ENCODE data around the gene IGLON5. TPM values are rescaled to one million over a fixed set of nuclear protein-coding genes. Genes with fewer than 3 reads are reported as not detected.

The IGLON5 gene
- total and polyA plus RNA-seq, 12 donors, result 0.13 to 3.4 (median 1.2) TPM; not detected in 2

- Histone ChIP-seq H3K36me3 (replicated peaks in 1 of 2) (no peaks in the 10 kb centered on the region), H3K4me3 (no peak overlapping the region), H3K9me3 (replicated peaks in 1 of 3) (no peaks in the 10 kb centered on the region), H3K27me3 (peaks cover under 1% of the 10 kb centered on the region), H3K4me1 (replicated peaks in 1 of 2) (peaks cover 0 to 4% of the 10 kb centered on the region in 2 donors), H3K27ac (no peak overlapping the region)
- TF ChIP-seq CTCF (IDR thresholded peaks at IDR 0.05) (no peak), POLR2A (IDR thresholded peaks at IDR 0.05) (no peak)
- WGBS, 4 donors, result 40 to 70% (median 69%) methylated on average over 1 to 14 of the region's 14 CpGs
- no peak for DNase-seq
- intact Hi-C loops (cut with DNase I), result no loop called here
Observed at GRCh38 chr19:51321799-51322198, 10.4 kb downstream of the IGLON5 start.

- Histone ChIP-seq H3K27ac (no peak overlapping the region), H3K4me3 (no peak overlapping the region), H3K27me3 (peaks cover 6% of the 10 kb centered on the region), H3K36me3 (replicated peaks in 1 of 2) (no peaks in the 10 kb centered on the region), H3K9me3 (replicated peaks in 1 of 3) (no peaks in the 10 kb centered on the region), H3K4me1 (replicated peaks in 1 of 2) (peaks cover 0 to 9% of the 10 kb centered on the region in 2 donors)
- intact Hi-C loops (cut with DNase I), result no loop called here
- TF ChIP-seq CTCF (IDR thresholded peaks at IDR 0.05) (no peak), POLR2A (IDR thresholded peaks at IDR 0.05) (no peak)
- 76 to 85% (median 80%) methylated on average over 9 to 29 of the region's 29 CpGs for WGBS, 4 donors
- no peak for DNase-seq
Observed at GRCh38 chr19:51323481-51324166, 12.2 kb downstream of the IGLON5 start.

- Histone ChIP-seq H3K4me1 (replicated peaks in 1 of 2) (peaks cover 0 to 9% of the 10 kb centered on the region in 2 donors), H3K27ac (no peak overlapping the region), H3K9me3 (replicated peaks in 1 of 3) (no peaks in the 10 kb centered on the region), H3K36me3 (replicated peaks in 1 of 2) (no peaks in the 10 kb centered on the region), H3K27me3 (peaks cover 6% of the 10 kb centered on the region), H3K4me3 (no peak overlapping the region)
- no peak for DNase-seq
- intact Hi-C loops (cut with DNase I), result no loop called here
- WGBS, 4 donors, result 75 to 85% (median 81%) methylated on average over 6 of the region's 6 CpGs
- no peak for TF ChIP-seq POLR2A (IDR thresholded peaks at IDR 0.05)
- TF ChIP-seq CTCF (IDR thresholded peaks at IDR 0.05), result no peak
Observed at GRCh38 chr19:51324167-51324481, 12.7 kb downstream of the IGLON5 start.

GRCh38 chr19:51325161-51325976 is 13.9 kb downstream of the IGLON5 start:
- H3K27ac ChIP-seq, result no peak overlapping the region
- DNase-seq, result no peak
- H3K4me3 ChIP-seq, result no peak overlapping the region
- H3K36me3 ChIP-seq (replicated peaks in 1 of 2), result no peaks in the 10 kb centered on the region
- H3K27me3 ChIP-seq, result peaks cover 6% of the 10 kb centered on the region
- no peaks in the 10 kb centered on the region for H3K9me3 ChIP-seq (replicated peaks in 1 of 3)
- 79 to 82% (median 80%) methylated on average over 17 to 26 of the region's 26 CpGs for WGBS, 4 donors
- peaks cover 0 to 7% of the 10 kb centered on the region in 2 donors for H3K4me1 ChIP-seq (replicated peaks in 1 of 2)
- intact Hi-C loops (cut with DNase I), result no loop called here
- TF ChIP-seq CTCF (IDR thresholded peaks at IDR 0.05) (no peak), POLR2A (IDR thresholded peaks at IDR 0.05) (no peak)
